VCaP (cell line): ENCODE results near the gene DTX3.
A peak's percentile ranks its signal among the peaks of the same experiment; 100 is the strongest.

Experiments used
- H3K27ac ChIP-seq: fragments of 450-650 bp; 2 replicates; pipeline ENCODE4 v1.5.1; 2017
- CTCF ChIP-seq: fragments of 450-650 bp; conservative IDR thresholded peaks from 2 replicates; pipeline ENCODE4 v1.5.1; 2017; ENCODE audit warnings: mild to moderate bottlenecking, moderate library complexity

The DTX3 gene

DNA sequence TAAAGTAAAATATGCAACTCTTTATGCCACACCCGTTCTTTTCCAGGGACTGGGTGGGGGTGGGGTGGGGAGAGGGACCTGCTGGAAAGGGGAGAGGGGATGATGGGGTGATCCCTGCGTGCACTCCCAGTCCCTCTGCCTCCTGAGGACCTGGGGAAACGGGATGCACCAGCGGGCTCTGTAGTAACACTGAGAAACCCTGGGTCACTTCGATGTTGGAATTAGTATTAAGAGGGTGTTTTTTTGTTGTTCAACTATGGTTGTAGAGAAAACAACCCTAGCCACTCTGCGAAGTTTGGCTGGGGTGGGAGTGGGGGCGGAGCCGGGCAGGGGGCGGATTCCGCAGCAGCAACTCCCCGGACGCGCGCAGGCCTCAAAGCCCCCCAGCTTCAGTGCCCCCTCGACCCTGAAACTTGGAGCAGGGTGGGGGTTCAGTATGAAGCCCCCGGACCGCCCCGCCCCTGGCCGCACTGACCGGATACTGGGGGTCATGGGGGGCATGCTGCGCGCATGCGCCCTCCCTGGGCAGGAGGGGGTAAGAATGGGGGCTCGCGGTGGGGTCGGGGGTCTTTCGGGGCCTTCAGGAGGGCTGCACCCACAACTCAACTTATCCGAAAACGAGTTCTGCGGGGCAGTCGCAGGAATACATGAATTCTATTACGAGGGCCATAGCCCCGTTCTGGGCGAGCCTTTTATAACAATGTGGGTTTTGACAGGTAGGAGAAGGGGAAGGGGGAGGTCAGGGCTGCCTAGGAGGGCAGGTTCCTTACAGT, 5.3 kb downstream of the DTX3 start:
- no peak overlapping the region for H3K27ac ChIP-seq
- no peak for TF ChIP-seq CTCF

- TF ChIP-seq CTCF, result no peak
- peak overlapping the region; percentile 79; the same call in 1 of the 2 replicates for H3K27ac ChIP-seq
Observed at GRCh38 chr12:57610554-57611107, 6.0 kb downstream of the DTX3 start.

- H3K27ac ChIP-seq, result peak within 1 kb of the TSS; percentile 79; the same call in 1 of the 2 replicates
- no peak for TF ChIP-seq CTCF
Observed at GRCh38 chr12:57611108-57611826, 6.6 kb downstream of the DTX3 start, which contains the start of gene ARHGEF25. TSS of gene ARHGEF25 (plus strand) at chr12:57611435. CDS start at chr12:57611895, 460 bp downstream.

- TF ChIP-seq CTCF, result no peak
- H3K27ac ChIP-seq, result peak overlapping the region; percentile 79; the same call in 1 of the 2 replicates
Observed at GRCh38 chr12:57611827-57612710, 7.4 kb downstream of the DTX3 start.

- H3K27ac ChIP-seq, result no peak overlapping the region
Observed at GRCh38 chr12:57612711-57613426, 8.2 kb downstream of the DTX3 start.

More at GRCh38 chr12:57612711-57613426, 8.2 kb downstream of the DTX3 start:
- no peak for TF ChIP-seq CTCF
